K562 (cell line): ENCODE results near the gene ANKRD45. TPM values are rescaled to one million over a fixed set of nuclear protein-coding genes. Genes with fewer than 3 reads are reported as not detected.
A peak's percentile ranks its signal among the peaks of the same experiment; 100 is the strongest.

ENCODE experiments used
- AFF1 ChIP-seq, 2 experiments: fragments of 450-650 bp; IDR thresholded peaks; 2 replicates each; pipeline ENCODE4 v1.6.1; 2018; ENCODE audit warnings: mild to moderate bottlenecking in 2 of 2, low read depth in 1 of 2; ENCODE audit not compliant: partially characterized antibody in 2 of 2
- BRF1 ChIP-seq: IDR thresholded peaks from 3 replicates; pipeline ENCODE4 v1.6.1; 2011; ENCODE audit warnings: borderline replicate concordance, mild to moderate bottlenecking; ENCODE audit not compliant: insufficient read length; ENCODE audit errors: extremely low read depth
- BRF2 ChIP-seq: IDR thresholded peaks from 3 replicates; pipeline ENCODE4 v1.6.1; 2011; ENCODE audit warnings: borderline replicate concordance, mild to moderate bottlenecking; ENCODE audit not compliant: insufficient read length, insufficient read depth
- CBX8 ChIP-seq: fragments of 200-600 bp; sonication (generic); IDR thresholded peaks from 2 replicates; pipeline ENCODE4 v1.6.1; 2012; ENCODE audit warnings: borderline replicate concordance, mixed run types, low read depth, mild to moderate bottlenecking, moderate library complexity, mixed read lengths, low read length, control low read depth, inconsistent platforms; ENCODE audit not compliant: poor library complexity, severe bottlenecking; ENCODE audit errors: extremely low read depth
- CTCFL ChIP-seq: IDR thresholded peaks from 2 replicates; pipeline ENCODE4 v1.6.1; 2011; ENCODE audit warnings: borderline replicate concordance, low read depth, mild to moderate bottlenecking, moderate library complexity, low read length; ENCODE audit not compliant: insufficient read depth, poor library complexity, severe bottlenecking
- GABPB2 ChIP-seq: fragments of 250-450 bp; sonication (Bioruptor Pico); conservative IDR thresholded peaks from 2 replicates; pipeline ENCODE4 v1.5.1; 2021; ENCODE audit warnings: mild to moderate bottlenecking
- NR0B1 ChIP-seq: fragments of 450-650 bp; IDR thresholded peaks from one replicate; pipeline ENCODE4 v1.6.1; 2018; ENCODE audit warnings: mild to moderate bottlenecking, moderate library complexity; ENCODE audit not compliant: partially characterized antibody
- NRF1 ChIP-seq, 2 experiments: fragments of 450-650 bp; IDR thresholded peaks in 1 of 2; conservative IDR thresholded peaks in 1 of 2; 2 replicates each; pipeline ENCODE4 v1.6.1; 2014; ENCODE audit warnings: mild to moderate bottlenecking in 2 of 2
- PCBP2 ChIP-seq: fragments of 200-400 bp; formaldehyde crosslinking; IDR thresholded peaks from 2 replicates; pipeline ENCODE4 v1.6.1; 2018; ENCODE audit warnings: low read length, low read depth, mild to moderate bottlenecking, moderate library complexity; ENCODE audit not compliant: poor library complexity, severe bottlenecking
- PHF21A ChIP-seq: fragments of 450-650 bp; IDR thresholded peaks from 2 replicates; pipeline ENCODE4 v1.6.1; 2017; ENCODE audit warnings: low read depth, borderline replicate concordance
- PTRF ChIP-seq: fragments of 450-650 bp; IDR thresholded peaks from 2 replicates; pipeline ENCODE4 v1.6.1; 2016; ENCODE audit warnings: mild to moderate bottlenecking, missing genetic modification characterization, missing compliant biosample characterization
- RBFOX2 ChIP-seq: fragments of 200-400 bp; formaldehyde crosslinking; IDR thresholded peaks from 2 replicates; pipeline ENCODE4 v1.6.1; 2017; ENCODE audit warnings: low read depth, mild to moderate bottlenecking, low read length, moderate library complexity
- RBM15 ChIP-seq: fragments of 200-400 bp; formaldehyde crosslinking; IDR thresholded peaks from 2 replicates; pipeline ENCODE4 v1.6.1; 2018; ENCODE audit warnings: mild to moderate bottlenecking, low read length, moderate library complexity; ENCODE audit not compliant: insufficient read depth
- SMARCA5 ChIP-seq: fragments of 450-650 bp; IDR thresholded peaks from 2 replicates; pipeline ENCODE4 v1.6.1; 2016
- SMARCE1 ChIP-seq: fragments of 450-650 bp; IDR thresholded peaks from 2 replicates; pipeline ENCODE4 v1.7.1; 2016; ENCODE audit warnings: mild to moderate bottlenecking
- TRIM28 ChIP-seq: fragments of 450-650 bp; IDR thresholded peaks from 2 replicates; pipeline ENCODE4 v1.6.1; 2017
- XRCC3 ChIP-seq: fragments of 450-650 bp; IDR thresholded peaks from 2 replicates; pipeline ENCODE4 v1.6.1; 2017; ENCODE audit warnings: mild to moderate bottlenecking, moderate library complexity
- ZNF224 ChIP-seq: sonication (generic); formaldehyde crosslinking; IDR thresholded peaks from 2 replicates; pipeline ENCODE4 v1.8.0; 2022; ENCODE audit warnings: mild to moderate bottlenecking, missing genetic modification reagents
- polyA plus RNA-seq, 8 experiments: library from polyadenylated mRNA; depleted of rRNA in 4 of 8; stranded (reverse) in 5 of 8; unstranded in 3 of 8; fragments of >200 nt; fragmentation: Nextera tagmentation in 2 of 8; fragmentation: Illumina TruSeq in 1 of 8; extraction: Ambion mirVana in 2 of 8; extraction: Trizol in 1 of 8; gene quantifications; 2 replicates each; pipeline versions ENCODE4 v1.2.1 to v1.2.3, GENCODE V29; 2011 to 2014; ENCODE audit warnings: inconsistent platforms in 1 of 8, missing spikeins in 1 of 8
- total RNA-seq, 7 experiments: library from RNA; depleted of rRNA in 6 of 7; stranded (reverse); fragments of >200 nt in 6 of 7; fragmentation: Illumina TruSeq in 2 of 7; extraction: Trizol in 2 of 7; gene quantifications; 2 replicates each; pipeline versions ENCODE4 v1.2.1 to v1.2.3, GENCODE V29; 2011 to 2021; ENCODE audit warnings: low replicate concordance in 1 of 7

The ANKRD45 gene
- total and polyA plus RNA-seq, 9 of the 15 experiments (the other 6 are each of a cell fraction or from before 2014, with no cell fraction given), result 0.10 to 0.30 (median 0.11) TPM; not detected in 2

- TF ChIP-seq AFF1 (IDR thresholded peaks at IDR 0.05; ENCODE audit: low read depth in 1 of 2, partially characterized antibody in 2 of 2) (peak; percentile 72 to 87), RBM15 (no peak), BRF1 (no peak), GABPB2 (CRISPR knock-in tag) (no peak), SMARCA5 (peak; percentile 87), SMARCE1 (peak; percentile 77), CTCFL (peak; percentile 21), CBX8 (no peak), BRF2 (no peak), PCBP2 (no peak), ZNF224 (no peak), PHF21A (peak; percentile 88; the same call in 1 of the 2 replicates), NR0B1 (no peak), NRF1 (conservative IDR thresholded peaks at IDR 0.05 in 1 of 2, IDR thresholded peaks at IDR 0.05 in 1 of 2) (peak; percentile 46 to 53; a peak in 3 of 4 replicates), XRCC3 (no peak), RBFOX2 (peak; percentile 93), PTRF (tag) (no peak), TRIM28 (peak; percentile 95; the same call in 1 of the 2 replicates)
Measured at GRCh38 chr1:173714759-173715537, 45.3 kb upstream of the ANKRD45 start, which contains the start of gene KLHL20 (continued).
